Loucy (cell line): ENCODE results near the gene ALPP.

Source experiments
- H2AFZ ChIP-seq: fragments of 200-600 bp; sonication (generic); 2 replicates; pipeline ENCODE4 v1.6.0; 2016; ENCODE audit warnings: antibody characterized with exemption, mild to moderate bottlenecking, low read length, moderate library complexity
- H3F3A ChIP-seq: fragments of 200-600 bp; 2 replicates; pipeline ENCODE4 v1.6.0; 2016; ENCODE audit warnings: antibody characterized with exemption, low read depth, mild to moderate bottlenecking
- H3K27me3 ChIP-seq: fragments of 200-600 bp; sonication (generic); 2 replicates; pipeline ENCODE4 v1.6.1; 2014; ENCODE audit warnings: low read length, mild to moderate bottlenecking; ENCODE audit not compliant: insufficient read depth, poor library complexity, severe bottlenecking
- H3K36me3 ChIP-seq: fragments of 200-600 bp; sonication (generic); 2 replicates; pipeline ENCODE4 v1.6.1; 2016; ENCODE audit warnings: low read length; ENCODE audit not compliant: insufficient read depth
- H3K4me1 ChIP-seq: fragments of 200-600 bp; sonication (generic); 2 replicates; pipeline ENCODE4 v1.5.1; 2014; ENCODE audit warnings: low read length, mild to moderate bottlenecking; ENCODE audit not compliant: insufficient read depth, poor library complexity, severe bottlenecking
- H3K4me2 ChIP-seq: fragments of 200-600 bp; sonication (generic); 2 replicates; pipeline ENCODE4 v1.6.0; 2014; ENCODE audit warnings: antibody characterized with exemption, low read length, low read depth, mild to moderate bottlenecking; ENCODE audit not compliant: poor library complexity, severe bottlenecking
- H3K4me3 ChIP-seq: fragments of 200-600 bp; sonication (generic); 2 replicates; pipeline ENCODE4 v1.5.1; 2014; ENCODE audit warnings: low read length, mild to moderate bottlenecking, mixed read lengths; ENCODE audit not compliant: poor library complexity, severe bottlenecking
- H3K79me2 ChIP-seq: fragments of 200-600 bp; sonication (generic); 2 replicates; pipeline ENCODE4 v1.6.1; 2014; ENCODE audit warnings: low read length; ENCODE audit not compliant: insufficient read depth
- H3K9ac ChIP-seq: fragments of 200-600 bp; sonication (generic); 2 replicates; pipeline ENCODE4 v1.6.0; 2014; ENCODE audit warnings: mild to moderate bottlenecking, low read depth, low read length, moderate library complexity; ENCODE audit not compliant: poor library complexity, severe bottlenecking
- H3K9me2 ChIP-seq: fragments of 200-600 bp; sonication (generic); replicated peaks from 2 replicates; pipeline ENCODE4 v1.6.1; 2016; ENCODE audit warnings: low read depth, low read length, mixed read lengths
- H3K9me3 ChIP-seq: fragments of 200-600 bp; sonication (generic); 2 replicates; pipeline ENCODE4 v1.6.1; 2014; ENCODE audit warnings: mild to moderate bottlenecking, antibody characterized with exemption, low read length, low read depth; ENCODE audit not compliant: insufficient read depth
- H4K20me1 ChIP-seq: fragments of 200-600 bp; sonication (generic); 2 replicates; pipeline ENCODE4 v1.6.0; 2014; ENCODE audit warnings: antibody characterized with exemption, low read length, mild to moderate bottlenecking; ENCODE audit not compliant: insufficient read depth, poor library complexity, severe bottlenecking
- CTCF ChIP-seq: fragments of 200-600 bp; sonication (generic); conservative IDR thresholded peaks from 2 replicates; pipeline ENCODE4 v1.5.1; 2014; ENCODE audit warnings: mild to moderate bottlenecking, antibody characterized with exemption, low read length
- EZH2phosphoT487 ChIP-seq: fragments of 200-600 bp; IDR thresholded peaks from 2 replicates; pipeline ENCODE4 v1.6.1; 2018; ENCODE audit warnings: antibody characterized with exemption, mild to moderate bottlenecking, moderate library complexity, borderline replicate concordance

ALPP gene

GRCh38 chr2:232385660-232386489 is 7.3 kb downstream of the ALPP start:
- Histone ChIP-seq H3K4me3 (no peak overlapping the region), H3K4me1 (peaks cover 12% of the 10 kb centered on the region), H4K20me1 (no peaks in the 10 kb centered on the region), H3K9me3 (no peaks in the 10 kb centered on the region), H3F3A (no peaks in the 10 kb centered on the region), H3K9ac (no peak overlapping the region), H3K27me3 (no peaks in the 10 kb centered on the region), H3K79me2 (no peaks in the 10 kb centered on the region), H2AFZ (no peak overlapping the region; the same call in 1 of the 2 replicates), H3K36me3 (no peaks in the 10 kb centered on the region), H3K9me2 (no peaks in the 10 kb centered on the region), H3K4me2 (no peak overlapping the region)
- TF ChIP-seq CTCF, result no peak
- TF ChIP-seq EZH2phosphoT487, result no peak

- H3K36me3 ChIP-seq, result no peaks in the 10 kb centered on the region
- no peaks in the 10 kb centered on the region for H3K9me3 ChIP-seq
- no peak overlapping the region for H3K9ac ChIP-seq
- no peaks in the 10 kb centered on the region for H3K79me2 ChIP-seq
- H3K4me1 ChIP-seq, result peaks cover 15% of the 10 kb centered on the region
- no peaks in the 10 kb centered on the region for H4K20me1 ChIP-seq
- H3K4me2 ChIP-seq, result no peak overlapping the region
- no peak overlapping the region for H2AFZ ChIP-seq
- no peaks in the 10 kb centered on the region for H3K9me2 ChIP-seq
- no peaks in the 10 kb centered on the region for H3F3A ChIP-seq
- TF ChIP-seq CTCF, result no peak
- TF ChIP-seq EZH2phosphoT487, result no peak
- H3K27me3 ChIP-seq, result no peaks in the 10 kb centered on the region
- no peak overlapping the region for H3K4me3 ChIP-seq
These were observed 7.9 kb downstream of the ALPP start for GRCh38 chr2:232386490-232386739.

GRCh38 chr2:232386740-232387450 is 8.3 kb downstream of the ALPP start:
- Histone ChIP-seq H4K20me1 (no peaks in the 10 kb centered on the region), H3K9ac (no peak overlapping the region), H3K4me1 (peaks cover 15% of the 10 kb centered on the region), H3K4me3 (no peak overlapping the region), H3K36me3 (no peaks in the 10 kb centered on the region), H3K9me2 (no peaks in the 10 kb centered on the region), H3K9me3 (no peaks in the 10 kb centered on the region), H3F3A (no peaks in the 10 kb centered on the region), H2AFZ (no peak overlapping the region), H3K4me2 (no peak overlapping the region), H3K27me3 (no peaks in the 10 kb centered on the region), H3K79me2 (no peaks in the 10 kb centered on the region)
- no peak for TF ChIP-seq CTCF
- no peak for TF ChIP-seq EZH2phosphoT487
